ACHN (cell line): ENCODE results near the gene TBC1D3.
"Not testable (repeated sequence)": the region's sequence is repeated elsewhere in the genome, so short reads cannot be mapped to it uniquely, and the experiment has no call there.

Experiments used
- DNase-seq: peaks from one replicate; pipeline ENCODE4 v3.0.0-alpha.2; 2015
- in situ Hi-C: cut with HindIII; loops from 2 replicates; pipeline ENCODE4 v1.10.0; 2017; ENCODE audit warnings: low sequenced_read_pairs, low pct_ligation_motif_present, low pct_unique_long_range_greater_than_20kb

Gene TBC1D3

DNA sequence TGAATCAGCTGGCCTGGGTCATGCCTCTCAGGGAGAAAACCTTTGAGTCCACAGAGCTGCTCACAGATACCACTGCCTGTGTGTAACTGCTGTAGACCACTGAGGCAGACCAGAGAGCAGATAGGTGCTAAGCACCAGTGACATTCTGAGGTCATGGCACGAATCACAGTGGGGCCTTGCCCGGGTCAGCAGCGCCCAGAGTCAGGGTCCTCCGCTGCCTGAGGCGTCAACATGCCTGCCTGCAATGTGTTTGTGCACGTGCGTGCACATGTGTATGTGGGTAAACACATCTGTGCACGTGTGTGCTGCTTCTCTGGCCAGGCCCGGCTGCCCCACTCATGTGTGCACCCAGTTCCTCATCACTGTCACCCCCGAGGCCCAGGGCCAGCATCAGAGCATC, at the start of gene TBC1D3:
Gene TBC1D3 (minus strand): TSS at position 101 of the 400 bp plus-strand sequence. CDS start 1,526 bp downstream, outside the sequence.
- in situ Hi-C loops, DNase-seq: not testable (repeated sequence)

DNA sequence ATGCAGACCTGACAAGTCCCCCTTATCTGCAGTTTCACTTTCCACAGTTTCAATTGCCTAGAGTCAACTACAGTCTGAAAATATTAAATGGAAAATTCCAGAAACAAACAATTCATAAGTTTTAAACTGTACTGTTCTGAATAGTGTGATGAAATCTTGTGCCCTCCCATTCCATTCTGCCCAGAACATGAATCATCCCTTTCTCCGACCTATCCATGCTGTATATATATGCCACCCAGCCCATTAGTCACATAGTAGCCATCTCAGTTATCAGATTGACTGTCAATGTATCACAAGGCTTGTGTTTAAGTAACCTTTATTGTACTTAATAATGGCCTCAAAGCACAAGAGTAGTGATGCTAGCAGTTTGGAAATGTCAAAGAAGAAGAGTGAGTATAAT, 40.4 kb upstream of the TBC1D3 start:
- DNase-seq, in situ Hi-C loops: not testable (repeated sequence)

DNA sequence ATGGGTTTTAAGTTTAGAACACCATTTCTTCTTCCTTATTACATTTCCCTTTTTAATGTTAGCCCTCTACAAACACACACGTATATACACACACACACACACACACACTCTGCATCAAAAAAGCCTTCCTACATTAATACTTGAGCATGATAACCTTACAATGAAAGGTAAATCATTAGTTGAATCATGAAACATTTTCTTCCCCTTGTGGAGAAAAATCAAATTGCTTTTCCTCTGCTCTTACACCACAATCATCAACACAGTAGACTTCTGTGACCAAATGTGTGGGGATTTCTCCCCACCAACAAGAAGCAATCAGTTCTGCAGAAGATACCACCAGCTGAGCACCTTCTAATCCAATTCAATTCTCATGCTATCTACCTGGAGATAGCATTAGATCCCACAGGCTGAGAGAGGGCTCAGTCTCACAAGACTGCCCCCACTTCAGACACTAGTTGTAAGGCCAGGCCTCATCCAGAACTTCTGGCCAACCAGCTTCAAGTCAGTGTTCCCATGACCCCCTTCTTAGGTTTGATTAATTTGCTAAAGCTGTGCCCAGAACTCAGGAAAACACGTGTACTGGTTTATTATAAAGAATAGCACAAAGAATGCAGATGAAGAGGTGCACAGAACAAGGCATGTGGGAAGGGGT, 33.6 kb upstream of the TBC1D3 start:
- in situ Hi-C loops, DNase-seq: not testable (repeated sequence)

DNA sequence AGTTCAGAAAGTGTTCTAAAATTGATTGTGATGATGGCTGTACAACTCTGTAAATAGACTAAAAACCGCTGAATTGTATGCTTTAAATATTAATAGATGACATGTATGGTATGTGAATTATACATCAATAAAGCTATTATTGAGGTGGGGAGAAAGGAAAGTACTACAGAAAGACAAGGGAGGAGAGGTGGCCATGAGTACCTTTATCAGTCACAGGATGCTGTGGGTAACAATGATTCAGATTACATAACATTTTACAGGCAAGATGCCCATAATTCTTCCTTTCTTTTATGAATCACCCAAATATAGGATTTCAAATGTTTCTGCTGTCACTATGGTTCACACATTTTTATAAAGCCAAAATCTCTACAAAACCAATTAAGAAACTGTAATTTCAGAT, 28.5 kb upstream of the TBC1D3 start:
- in situ Hi-C loops, DNase-seq: not testable (repeated sequence)

DNA sequence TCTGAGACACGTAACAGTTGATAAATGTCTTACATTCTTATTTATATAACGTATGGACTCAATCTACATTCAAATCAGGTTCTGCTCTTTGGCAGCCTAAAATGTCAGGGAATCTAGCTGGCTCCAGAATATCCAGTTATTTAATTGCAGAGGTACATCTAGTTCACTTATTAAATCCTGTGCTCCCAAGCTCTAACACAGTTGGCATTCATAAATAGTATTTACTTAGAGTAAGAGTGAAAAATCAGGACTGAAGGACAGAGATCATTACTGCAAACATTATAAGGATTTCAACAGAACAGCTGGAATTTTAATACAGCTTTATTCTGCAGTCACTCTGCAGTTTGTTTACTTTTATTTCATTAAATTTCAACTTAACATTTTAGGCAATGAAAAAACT, 7.9 kb upstream of the TBC1D3 start:
- DNase-seq, in situ Hi-C loops: not testable (repeated sequence)

DNA sequence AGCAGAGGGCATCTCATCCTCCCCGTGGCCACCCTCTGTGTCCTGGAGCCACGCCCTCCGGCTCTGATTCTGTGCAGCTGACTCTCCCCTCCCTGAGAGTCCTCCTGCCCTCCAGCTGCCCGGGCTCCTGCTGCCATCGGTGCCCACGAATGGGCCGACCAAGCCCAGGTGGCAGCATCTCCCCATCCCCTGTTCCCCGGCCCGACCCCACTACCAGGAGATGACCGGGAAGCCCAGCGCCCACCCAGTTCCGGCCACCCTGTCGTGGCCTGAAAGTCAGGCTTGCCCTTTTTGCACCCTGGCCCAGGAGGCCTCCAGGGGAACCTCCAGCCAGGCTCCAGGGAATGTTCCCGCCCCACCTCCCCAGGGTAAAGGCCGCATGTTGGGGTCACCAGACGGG, 57.5 kb downstream of the TBC1D3 start:
- in situ Hi-C loops, DNase-seq: not testable (repeated sequence)
